ACC112 (cell line): ENCODE results near the gene PMAIP1.
"Not testable (repeated sequence)": the region's sequence is repeated elsewhere in the genome, so short reads cannot be mapped to it uniquely, and the experiment has no call there.

ENCODE experiments used
- H2AFZ ChIP-seq: fragments of 200-600 bp; sonication (generic); one replicate; pipeline ENCODE4 v1.6.0; 2017; ENCODE audit warnings: antibody characterized with exemption, low read length; ENCODE audit not compliant: unreplicated experiment
- H3K27ac ChIP-seq: fragments of 200-600 bp; sonication (generic); 2 replicates; pipeline ENCODE4 v1.5.1; 2014; ENCODE audit warnings: low read depth, mild to moderate bottlenecking, antibody characterized with exemption, low read length, moderate library complexity
- H3K27me3 ChIP-seq: fragments of 200-600 bp; sonication (generic); 2 replicates; pipeline ENCODE4 v1.6.1; 2014; ENCODE audit warnings: mild to moderate bottlenecking, antibody characterized with exemption, low read length, moderate library complexity, mixed read lengths; ENCODE audit not compliant: insufficient read depth
- H3K36me3 ChIP-seq: fragments of 200-600 bp; sonication (generic); 2 replicates; pipeline ENCODE4 v1.6.1; 2016; ENCODE audit warnings: mild to moderate bottlenecking, antibody characterized with exemption, low read length, moderate library complexity, mixed read lengths; ENCODE audit not compliant: insufficient read depth
- H3K4me1 ChIP-seq: fragments of 200-600 bp; sonication (generic); one replicate; pipeline ENCODE4 v1.6.1; 2016; ENCODE audit warnings: low read length, mixed read lengths; ENCODE audit not compliant: insufficient read depth, unreplicated experiment, control insufficient read depth
- H3K4me3 ChIP-seq: fragments of 200-600 bp; sonication (generic); 2 replicates; pipeline ENCODE4 v1.5.1; 2014; ENCODE audit warnings: mild to moderate bottlenecking, low read depth, low read length
- H3K79me2 ChIP-seq: fragments of 200-600 bp; sonication (generic); one replicate; pipeline ENCODE4 v1.6.0; 2016; ENCODE audit warnings: low read length; ENCODE audit not compliant: control insufficient read depth, unreplicated experiment, insufficient read depth

The PMAIP1 gene

GRCh38 chr18:59899298-59900221, at the start of gene PMAIP1:
TSS of gene PMAIP1 (plus strand) at chr18:59899996. CDS start at chr18:59900178, 182 bp downstream.
- H2AFZ ChIP-seq, result peak within 1 kb of the TSS; percentile 79
- H3K79me2 ChIP-seq, result peaks cover 58% of the 10 kb centered on the region

GRCh38 chr18:59851784-59852399, 47.9 kb upstream of the PMAIP1 start:
- Histone ChIP-seq H2AFZ (no peak overlapping the region), H3K4me1 (peaks cover 4% of the 10 kb centered on the region), H3K36me3 (no peaks in the 10 kb centered on the region), H3K27ac (no peak overlapping the region), H3K79me2 (no peaks in the 10 kb centered on the region), H3K27me3 (no peaks in the 10 kb centered on the region), H3K4me3 (no peak overlapping the region)

More at GRCh38 chr18:59899298-59900221, at the start of gene PMAIP1:
- peak within 1 kb of the TSS; percentile 94 for H3K27ac ChIP-seq
- H3K27me3 ChIP-seq, result no peaks in the 10 kb centered on the region
- H3K4me3 ChIP-seq, result peak within 1 kb of the TSS; percentile 79
- peaks cover 25% of the 10 kb centered on the region for H3K36me3 ChIP-seq
- H3K4me1 ChIP-seq, result peaks cover 30% of the 10 kb centered on the region

GRCh38 chr18:59852548-59852947, 47.2 kb upstream of the PMAIP1 start:
- no peak overlapping the region for H3K27ac ChIP-seq

GRCh38 chr18:59853380-59853779, 46.4 kb upstream of the PMAIP1 start:
- Histone ChIP-seq H3K4me3 (no peak overlapping the region), H3K79me2 (no peaks in the 10 kb centered on the region), H3K4me1 (no peaks in the 10 kb centered on the region), H3K36me3 (no peaks in the 10 kb centered on the region), H3K27ac (no peak overlapping the region), H2AFZ (no peak overlapping the region), H3K27me3 (no peaks in the 10 kb centered on the region)

More at GRCh38 chr18:59852548-59852947, 47.2 kb upstream of the PMAIP1 start:
- Histone ChIP-seq H3K4me3 (no peak overlapping the region), H3K79me2 (no peaks in the 10 kb centered on the region), H2AFZ (no peak overlapping the region), H3K27me3 (no peaks in the 10 kb centered on the region), H3K4me1 (no peaks in the 10 kb centered on the region), H3K36me3 (no peaks in the 10 kb centered on the region)

- H3K27me3 ChIP-seq, H3K79me2 ChIP-seq, H3K27ac ChIP-seq, H3K4me1 ChIP-seq, H3K4me3 ChIP-seq, H3K36me3 ChIP-seq, H2AFZ ChIP-seq: not testable (repeated sequence)
Measured at GRCh38 chr18:59853988-59854387, 45.8 kb upstream of the PMAIP1 start.

- no peak overlapping the region for H3K27ac ChIP-seq
- H3K27me3 ChIP-seq, result no peaks in the 10 kb centered on the region
- H3K79me2 ChIP-seq, result no peaks in the 10 kb centered on the region
- H2AFZ ChIP-seq, result no peak overlapping the region
- H3K4me3 ChIP-seq, result no peak overlapping the region
- no peaks in the 10 kb centered on the region for H3K4me1 ChIP-seq
- no peaks in the 10 kb centered on the region for H3K36me3 ChIP-seq
Measured at GRCh38 chr18:59861009-59861408, 38.8 kb upstream of the PMAIP1 start.

- no peaks in the 10 kb centered on the region for H3K4me1 ChIP-seq
- no peak overlapping the region for H3K4me3 ChIP-seq
- H3K36me3 ChIP-seq, result no peaks in the 10 kb centered on the region
- no peak overlapping the region for H2AFZ ChIP-seq
- no peak overlapping the region for H3K27ac ChIP-seq
- no peaks in the 10 kb centered on the region for H3K79me2 ChIP-seq
- no peaks in the 10 kb centered on the region for H3K27me3 ChIP-seq
Measured at GRCh38 chr18:59861963-59862819, 37.6 kb upstream of the PMAIP1 start.

GRCh38 chr18:59865241-59865986, 34.4 kb upstream of the PMAIP1 start:
- Histone ChIP-seq H2AFZ (no peak overlapping the region), H3K27ac (no peak overlapping the region), H3K4me1 (no peaks in the 10 kb centered on the region), H3K36me3 (no peaks in the 10 kb centered on the region), H3K79me2 (no peaks in the 10 kb centered on the region), H3K27me3 (no peaks in the 10 kb centered on the region), H3K4me3 (no peak overlapping the region)

GRCh38 chr18:59866551-59867269, 33.1 kb upstream of the PMAIP1 start:
- Histone ChIP-seq H3K4me1 (no peaks in the 10 kb centered on the region), H3K79me2 (no peaks in the 10 kb centered on the region), H3K4me3 (no peak overlapping the region), H3K36me3 (no peaks in the 10 kb centered on the region), H3K27me3 (no peaks in the 10 kb centered on the region), H3K27ac (no peak overlapping the region), H2AFZ (no peak overlapping the region)
